Activated T-helper 1 cell treated with anti-CD3 and anti-CD28 coated beads, Interleukin-12 subunit alpha, Interleukin-12 subunit beta, Interleukin-2, Interleukin-4 antibody, amounts not matched to agents 30 ng/mL and 10 ng/mL and 1 ng/mL, durations not matched to agents 14 hours and 24 hours and 36 hours (primary cell): ENCODE measurements around the gene SRF. TPM values are rescaled to one million over a fixed set of nuclear protein-coding genes. Genes with fewer than 3 reads are reported as not detected.

Source experiments
- DNase-seq: peaks from one replicate; pipeline ENCODE4 v3.0.0; 2021; ENCODE audit warnings: low spot score
- H3K27ac Mint-ChIP-seq: one replicate; pipeline ENCODE4 v1.8.0; 2021; ENCODE audit warnings: mild to moderate bottlenecking, mixed read lengths
- H3K27me3 Mint-ChIP-seq: one replicate; pipeline ENCODE4 v1.8.0; 2022; ENCODE audit warnings: mild to moderate bottlenecking, moderate library complexity, mixed read lengths; ENCODE audit not compliant: insufficient read depth
- H3K36me3 Mint-ChIP-seq: one replicate; pipeline ENCODE4 v1.8.0; 2021; ENCODE audit warnings: low read depth, mixed read lengths
- H3K4me1 Mint-ChIP-seq: one replicate; pipeline ENCODE4 v1.8.0; 2021; ENCODE audit warnings: low read depth, mixed read lengths
- H3K4me3 Mint-ChIP-seq: one replicate; pipeline ENCODE4 v1.8.0; 2021; ENCODE audit warnings: mild to moderate bottlenecking, moderate library complexity, mixed read lengths
- H3K9me3 Mint-ChIP-seq: one replicate; pipeline ENCODE4 v1.8.0; 2021; ENCODE audit warnings: mixed read lengths
- intact Hi-C: fragments of 100-400 bp; cut with micrococcal nuclease; formaldehyde crosslinking; loops from one replicate; pipeline ENCODE4 v1.15.1; 2024
- total RNA-seq: library from RNA; stranded (reverse); gene quantifications from 2 replicates; pipeline ENCODE4 v1.2.3, GENCODE V29; 2022

The SRF gene
- total RNA-seq, 1 donor from 2014 or later = 61.9 TPM

DNA sequence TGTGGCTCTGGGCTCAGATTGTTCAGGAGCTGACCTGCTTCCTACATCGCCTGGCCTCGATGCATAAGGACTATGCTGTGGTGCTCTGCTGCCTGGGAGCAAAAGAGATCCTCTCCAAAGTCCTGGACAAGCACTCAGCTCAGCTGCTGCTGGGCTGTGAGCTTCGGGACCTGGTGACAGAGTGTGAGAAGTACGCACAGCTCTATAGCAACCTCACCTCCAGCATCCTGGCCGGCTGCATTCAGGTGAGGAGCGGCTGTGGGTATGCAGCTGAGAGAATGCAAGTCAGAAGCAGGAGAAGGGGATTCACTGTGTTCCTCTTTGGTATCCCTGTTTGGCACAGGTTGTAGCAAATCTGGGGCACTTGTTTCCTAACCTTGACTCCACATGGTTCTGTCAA, 28.8 kb downstream of the SRF start:
- Mint-ChIP-seq H3K9me3 (no peaks in the 10 kb centered on the region), H3K4me1 (no peaks in the 10 kb centered on the region), H3K27ac (no peak overlapping the region), H3K27me3 (no peaks in the 10 kb centered on the region), H3K36me3 (peaks cover 40% of the 10 kb centered on the region), H3K4me3 (no peak overlapping the region)
- intact Hi-C loops = no loop called here
- DNase-seq = no peak

DNA sequence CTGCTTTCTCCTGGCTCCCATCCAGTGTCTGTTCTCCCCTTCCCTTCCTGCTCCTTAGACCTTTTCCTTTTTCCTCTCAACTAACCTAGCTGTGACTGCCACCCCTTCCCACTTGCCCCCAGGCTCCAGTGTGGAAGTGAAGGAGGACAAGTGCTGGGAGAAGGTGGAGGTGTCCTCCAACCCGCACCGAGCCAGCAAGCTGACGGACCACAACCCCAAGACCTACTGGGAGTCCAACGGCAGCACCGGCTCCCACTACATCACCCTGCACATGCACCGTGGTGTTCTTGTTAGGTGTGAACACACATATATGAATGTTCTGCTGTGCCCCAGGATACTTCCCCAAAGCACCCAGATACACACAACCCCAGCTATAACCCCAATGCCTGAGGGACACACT, 29.5 kb downstream of the SRF start:
- H3K36me3 Mint-ChIP-seq = peaks cover 38% of the 10 kb centered on the region
- H3K4me3 Mint-ChIP-seq = no peak overlapping the region
- DNase-seq = no peak
- H3K27me3 Mint-ChIP-seq = no peaks in the 10 kb centered on the region
- H3K27ac Mint-ChIP-seq = no peak overlapping the region
- H3K9me3 Mint-ChIP-seq = no peaks in the 10 kb centered on the region
- intact Hi-C loops = no loop called here
- no peaks in the 10 kb centered on the region for H3K4me1 Mint-ChIP-seq

DNA sequence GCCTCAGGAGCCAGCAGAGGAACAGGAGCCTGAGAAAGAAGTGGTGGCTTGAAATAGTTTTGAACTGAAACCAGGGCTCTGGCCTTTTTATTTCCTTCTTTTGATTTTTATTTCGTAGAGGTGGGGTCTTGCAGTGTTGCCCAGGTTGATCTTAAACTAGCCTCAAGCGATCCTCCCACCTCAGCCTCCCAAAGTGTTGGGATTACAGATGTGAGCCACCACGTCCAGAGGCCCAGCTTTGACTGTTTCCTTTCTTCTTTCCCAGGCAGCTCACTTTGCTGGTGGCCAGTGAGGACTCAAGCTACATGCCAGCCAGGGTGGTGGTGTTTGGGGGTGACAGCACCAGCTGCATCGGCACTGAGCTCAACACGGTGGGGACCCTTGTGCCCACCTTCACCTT, 31.4 kb downstream of the SRF start:
- intact Hi-C loops = no loop called here
- H3K9me3 Mint-ChIP-seq = no peaks in the 10 kb centered on the region
- H3K4me3 Mint-ChIP-seq = no peak overlapping the region
- H3K27ac Mint-ChIP-seq = no peak overlapping the region
- peaks cover 35% of the 10 kb centered on the region for H3K36me3 Mint-ChIP-seq
- no peaks in the 10 kb centered on the region for H3K27me3 Mint-ChIP-seq
- no peaks in the 10 kb centered on the region for H3K4me1 Mint-ChIP-seq
- DNase-seq = no peak

DNA sequence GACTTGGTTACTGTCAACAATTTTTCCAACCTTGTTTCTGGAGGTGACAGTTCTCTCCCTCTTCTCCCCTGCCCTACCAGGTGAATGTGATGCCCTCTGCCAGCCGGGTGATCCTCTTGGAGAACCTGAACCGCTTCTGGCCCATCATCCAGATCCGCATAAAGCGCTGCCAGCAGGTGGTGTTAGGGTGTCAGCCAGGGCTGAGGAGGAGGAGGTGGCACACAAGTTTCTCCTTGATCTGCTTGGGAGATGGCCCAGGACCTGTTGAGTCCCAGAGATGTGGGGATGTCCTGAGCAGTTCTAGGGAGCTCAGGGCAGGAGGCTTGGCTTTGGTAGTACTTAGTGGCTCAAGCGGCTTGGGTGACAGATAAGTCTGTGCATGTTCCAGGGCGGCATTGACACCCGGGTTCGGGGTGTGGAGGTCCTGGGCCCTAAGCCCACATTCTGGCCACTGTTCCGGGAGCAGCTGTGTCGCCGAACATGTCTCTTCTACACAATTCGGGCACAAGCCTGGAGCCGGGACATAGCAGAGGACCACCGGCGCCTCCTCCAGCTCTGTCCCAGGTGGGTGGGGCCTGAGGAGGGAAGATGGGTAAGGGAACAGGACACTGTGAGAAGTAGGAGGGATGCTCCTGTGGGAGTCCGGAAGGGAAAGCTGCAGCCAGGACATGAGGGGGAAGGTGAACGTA, 32.1 kb downstream of the SRF start:
- peaks cover 33% of the 10 kb centered on the region for H3K36me3 Mint-ChIP-seq
- no peaks in the 10 kb centered on the region for H3K4me1 Mint-ChIP-seq
- H3K4me3 Mint-ChIP-seq = no peak overlapping the region
- no peaks in the 10 kb centered on the region for H3K27me3 Mint-ChIP-seq
- DNase-seq = no peak
- H3K27ac Mint-ChIP-seq = no peak overlapping the region
- H3K9me3 Mint-ChIP-seq = no peaks in the 10 kb centered on the region
- intact Hi-C loops = no loop called here

DNA sequence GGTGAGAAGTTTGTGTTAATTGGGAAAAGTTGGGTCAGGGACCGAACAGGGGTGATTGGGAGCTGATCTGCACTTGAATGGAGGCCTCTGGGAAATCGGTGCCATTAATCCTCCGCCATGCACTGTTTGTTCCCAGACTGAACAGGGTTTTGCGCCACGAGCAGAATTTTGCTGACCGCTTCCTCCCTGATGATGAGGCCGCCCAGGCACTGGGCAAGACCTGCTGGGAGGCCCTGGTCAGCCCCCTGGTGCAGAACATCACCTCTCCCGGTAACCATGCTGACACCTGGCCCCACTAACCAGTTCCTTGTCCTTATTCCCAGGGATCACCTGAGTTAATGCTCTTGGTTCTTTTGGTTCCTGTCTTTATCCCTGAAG, 32.6 kb downstream of the SRF start:
- Mint-ChIP-seq H3K27ac (no peak overlapping the region), H3K4me3 (no peak overlapping the region), H3K9me3 (no peaks in the 10 kb centered on the region), H3K27me3 (no peaks in the 10 kb centered on the region), H3K36me3 (peaks cover 33% of the 10 kb centered on the region), H3K4me1 (no peaks in the 10 kb centered on the region)
- no peak for DNase-seq
- intact Hi-C loops = no loop called here

DNA sequence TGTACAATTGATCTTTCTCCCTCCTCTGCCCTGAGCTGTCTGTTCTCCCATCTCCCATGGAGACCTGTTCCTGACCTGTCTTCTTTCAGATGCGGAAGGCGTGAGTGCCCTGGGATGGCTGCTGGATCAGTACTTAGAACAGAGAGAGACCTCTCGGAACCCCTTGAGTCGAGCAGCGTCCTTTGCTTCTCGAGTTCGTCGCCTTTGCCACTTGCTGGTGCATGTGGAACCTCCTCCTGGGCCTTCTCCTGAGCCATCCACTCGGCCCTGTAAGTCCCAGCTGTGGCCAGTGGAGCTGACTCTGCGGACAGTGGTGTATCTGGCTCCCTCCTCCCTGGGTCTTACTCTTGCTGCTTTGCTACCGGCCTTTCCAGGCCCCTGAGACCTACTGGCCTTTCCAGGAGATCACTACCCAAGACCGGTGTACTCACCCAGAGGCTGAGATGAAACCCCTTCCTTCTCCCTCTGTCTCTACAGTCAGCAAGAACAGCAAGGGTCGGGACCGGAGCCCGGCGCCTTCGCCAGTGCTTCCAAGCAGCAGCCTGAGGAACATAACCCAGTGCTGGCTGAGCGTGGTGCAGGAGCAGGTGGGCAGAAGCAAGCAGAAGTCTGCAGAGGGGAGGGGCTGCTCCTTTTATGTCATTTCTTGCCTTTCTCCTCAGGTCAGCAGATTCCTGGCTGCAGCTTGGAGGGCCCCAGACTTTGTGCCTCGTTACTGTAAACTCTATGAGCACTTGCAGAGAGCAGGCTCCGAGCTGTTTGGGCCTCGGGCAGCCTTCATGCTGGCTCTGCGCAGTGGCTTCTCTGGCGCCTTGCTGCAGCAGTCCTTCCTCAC, 33.4 kb downstream of the SRF start:
- peak overlapping the region; percentile 65 for H3K27ac Mint-ChIP-seq
- H3K4me1 Mint-ChIP-seq = no peaks in the 10 kb centered on the region
- peaks cover 33% of the 10 kb centered on the region for H3K36me3 Mint-ChIP-seq
- H3K27me3 Mint-ChIP-seq = no peaks in the 10 kb centered on the region
- no peak for DNase-seq
- no peak overlapping the region for H3K4me3 Mint-ChIP-seq
- H3K9me3 Mint-ChIP-seq = no peaks in the 10 kb centered on the region
- intact Hi-C loops = no loop called here

DNA sequence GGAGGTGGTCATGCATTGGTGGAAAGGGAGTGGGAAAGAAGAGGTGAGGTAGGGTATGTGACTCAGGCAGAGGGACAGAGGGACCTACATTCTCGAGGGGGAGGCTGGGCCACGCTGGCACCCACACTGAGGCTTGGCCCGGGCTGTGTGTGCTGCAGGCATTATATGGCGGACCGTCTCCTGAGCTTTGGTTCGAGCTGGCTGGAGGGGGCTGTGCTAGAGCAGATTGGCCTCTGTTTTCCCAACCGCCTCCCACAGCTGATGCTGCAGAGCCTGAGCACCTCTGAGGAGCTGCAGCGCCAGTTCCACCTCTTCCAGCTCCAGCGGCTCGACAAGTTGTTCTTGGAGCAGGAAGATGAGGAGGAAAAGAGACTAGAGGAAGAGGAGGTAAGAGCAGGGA, 34.8 kb downstream of the SRF start:
- DNase-seq = no peak
- intact Hi-C loops = no loop called here
- H3K27ac Mint-ChIP-seq = no peak overlapping the region

DNA sequence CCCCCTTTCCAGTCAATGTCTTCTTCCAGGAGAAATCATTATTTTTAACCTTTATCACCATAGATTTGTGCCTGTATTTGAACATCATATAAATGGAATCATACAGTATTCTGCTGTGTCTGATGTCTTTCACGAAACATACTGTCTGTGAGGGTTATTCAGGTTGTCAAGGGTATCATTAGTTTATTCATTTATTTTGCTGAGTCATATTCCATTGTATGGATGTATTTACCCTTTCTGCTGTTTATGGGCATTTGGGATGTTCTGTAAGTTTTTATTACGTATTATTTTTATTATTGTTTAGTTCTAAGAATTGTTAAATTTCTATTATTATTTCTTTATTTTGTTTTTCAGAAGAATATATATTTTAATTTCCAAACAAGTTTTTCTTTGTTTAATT, 36.2 kb downstream of the SRF start:
- Mint-ChIP-seq H3K4me1 (no peaks in the 10 kb centered on the region), H3K9me3 (no peaks in the 10 kb centered on the region), H3K27me3 (no peaks in the 10 kb centered on the region), H3K27ac (no peak overlapping the region), H3K36me3 (peaks cover 23% of the 10 kb centered on the region), H3K4me3 (no peak overlapping the region)
- no peak for DNase-seq
- intact Hi-C loops = no loop called here

More for the DNA sequence above, 34.8 kb downstream of the SRF start:
- no peaks in the 10 kb centered on the region for H3K9me3 Mint-ChIP-seq
- no peaks in the 10 kb centered on the region for H3K4me1 Mint-ChIP-seq
- H3K4me3 Mint-ChIP-seq = no peak overlapping the region
- peaks cover 27% of the 10 kb centered on the region for H3K36me3 Mint-ChIP-seq
- H3K27me3 Mint-ChIP-seq = no peaks in the 10 kb centered on the region

DNA sequence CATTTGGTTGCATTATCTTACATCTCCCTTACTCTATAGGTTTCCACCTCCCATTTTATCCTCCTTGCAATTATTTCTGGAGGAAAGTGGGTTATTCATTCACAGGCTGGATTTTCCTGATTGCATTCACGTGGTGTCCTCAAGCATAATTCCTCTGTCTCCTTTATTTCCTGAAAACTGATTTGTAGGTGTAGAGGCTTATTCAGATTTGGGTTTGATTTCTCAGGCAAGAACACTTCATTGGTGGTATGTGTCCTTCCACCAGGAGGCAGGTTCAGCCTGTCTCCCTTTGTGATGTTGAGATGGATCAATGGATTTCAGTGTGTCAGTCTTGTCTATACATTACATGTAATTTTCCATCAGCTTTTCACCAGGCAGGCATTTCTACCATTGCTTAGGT, 40.9 kb downstream of the SRF start:
- peaks cover 18% of the 10 kb centered on the region for H3K36me3 Mint-ChIP-seq
- H3K4me1 Mint-ChIP-seq = no peaks in the 10 kb centered on the region
- H3K27ac Mint-ChIP-seq = no peak overlapping the region
- DNase-seq = no peak
- intact Hi-C loops = no loop called here
- no peaks in the 10 kb centered on the region for H3K9me3 Mint-ChIP-seq
- H3K27me3 Mint-ChIP-seq = no peaks in the 10 kb centered on the region
- H3K4me3 Mint-ChIP-seq = no peak overlapping the region

DNA sequence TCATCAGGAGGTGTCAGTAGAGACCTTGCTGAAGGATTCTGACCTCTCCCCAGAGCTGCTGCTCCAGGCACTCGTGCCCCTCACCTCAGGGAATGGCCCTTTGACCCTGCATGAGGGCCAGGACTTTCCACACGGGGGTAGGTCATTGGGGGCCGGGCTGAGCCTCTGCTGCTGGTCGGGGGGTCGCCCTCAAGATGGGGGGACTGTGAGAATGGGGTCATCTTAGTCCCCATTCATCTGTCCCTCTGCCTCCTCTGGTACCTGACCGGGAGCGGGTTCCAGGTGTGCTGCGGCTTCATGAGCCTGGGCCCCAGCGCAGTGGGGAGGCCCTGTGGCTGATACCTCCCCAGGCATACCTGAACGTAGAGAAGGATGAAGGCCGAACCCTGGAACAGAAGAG, 42.4 kb downstream of the SRF start:
- no peak for DNase-seq
- no peaks in the 10 kb centered on the region for H3K27me3 Mint-ChIP-seq
- H3K9me3 Mint-ChIP-seq = no peaks in the 10 kb centered on the region
- H3K36me3 Mint-ChIP-seq = peaks cover 24% of the 10 kb centered on the region
- no peak overlapping the region for H3K27ac Mint-ChIP-seq
- intact Hi-C loops = no loop called here
- no peak overlapping the region for H3K4me3 Mint-ChIP-seq
- H3K4me1 Mint-ChIP-seq = no peaks in the 10 kb centered on the region

DNA sequence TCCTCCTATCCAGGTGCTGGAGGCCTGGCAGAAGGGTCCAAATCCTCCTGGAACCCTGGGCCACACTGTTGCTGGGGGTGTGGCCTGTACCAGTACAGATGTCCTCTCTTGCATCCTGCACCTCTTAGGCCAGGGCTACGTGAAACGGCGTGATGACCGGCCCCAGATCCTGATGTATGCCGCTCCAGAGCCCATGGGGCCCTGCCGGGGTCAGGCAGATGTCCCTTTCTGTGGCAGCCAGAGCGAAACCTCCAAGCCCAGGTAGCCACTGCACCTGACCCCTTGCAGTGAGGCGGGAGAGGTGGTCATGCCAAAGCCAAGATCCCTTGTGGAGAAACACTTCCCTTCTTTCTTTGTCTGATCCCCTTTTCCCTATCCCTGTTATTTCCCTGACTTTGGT, 44.0 kb downstream of the SRF start:
- DNase-seq = no peak
- intact Hi-C loops = no loop called here
- Mint-ChIP-seq H3K36me3 (peaks cover 34% of the 10 kb centered on the region), H3K4me3 (no peak overlapping the region), H3K27ac (no peak overlapping the region), H3K9me3 (no peaks in the 10 kb centered on the region), H3K27me3 (no peaks in the 10 kb centered on the region), H3K4me1 (no peaks in the 10 kb centered on the region)

DNA sequence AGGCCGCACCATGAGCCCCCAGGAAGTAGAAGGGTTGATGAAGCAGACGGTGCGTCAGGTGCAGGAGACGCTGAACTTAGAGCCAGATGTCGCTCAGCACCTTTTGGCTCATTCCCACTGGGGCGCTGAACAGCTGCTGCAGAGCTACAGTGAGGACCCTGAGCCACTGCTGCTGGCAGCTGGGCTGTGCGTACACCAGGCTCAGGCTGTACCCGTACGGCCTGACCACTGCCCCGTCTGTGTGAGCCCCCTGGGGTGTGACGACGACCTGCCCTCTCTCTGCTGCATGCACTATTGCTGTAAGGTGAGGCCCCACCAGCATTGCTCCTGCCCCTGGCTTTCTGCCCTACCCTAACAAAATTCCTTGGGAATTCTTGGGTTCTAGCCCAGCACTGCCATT, 45.1 kb downstream of the SRF start:
- no peaks in the 10 kb centered on the region for H3K9me3 Mint-ChIP-seq
- H3K4me1 Mint-ChIP-seq = peaks cover 1% of the 10 kb centered on the region
- intact Hi-C loops = no loop called here
- no peak for DNase-seq
- H3K27me3 Mint-ChIP-seq = no peaks in the 10 kb centered on the region
- H3K4me3 Mint-ChIP-seq = no peak overlapping the region
- peaks cover 32% of the 10 kb centered on the region for H3K36me3 Mint-ChIP-seq
- no peak overlapping the region for H3K27ac Mint-ChIP-seq

DNA sequence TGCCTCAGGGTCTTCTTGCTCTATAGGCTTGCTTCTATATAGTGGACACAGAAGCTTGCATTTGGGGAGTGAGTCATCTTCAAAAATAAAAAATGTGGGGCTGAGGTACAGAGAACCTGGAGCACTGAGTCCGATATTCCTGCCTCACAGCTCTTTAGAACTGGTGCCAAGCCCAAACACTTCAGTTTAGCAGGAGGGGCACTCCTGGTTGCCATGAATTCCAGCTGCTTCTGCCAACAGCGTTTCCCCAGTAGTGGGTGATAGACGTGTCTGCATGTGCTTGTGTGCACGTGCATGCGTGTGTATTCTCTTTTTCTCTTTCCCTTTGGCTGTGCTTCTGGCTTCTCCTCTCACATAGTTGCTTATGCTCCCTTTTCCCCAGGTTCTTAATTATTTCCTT, 46.3 kb downstream of the SRF start:
- Mint-ChIP-seq H3K36me3 (peaks cover 37% of the 10 kb centered on the region), H3K27me3 (no peaks in the 10 kb centered on the region), H3K4me1 (peaks cover 11% of the 10 kb centered on the region), H3K27ac (no peak overlapping the region), H3K4me3 (no peak overlapping the region), H3K9me3 (no peaks in the 10 kb centered on the region)
- DNase-seq = no peak
- intact Hi-C loops = no loop called here
